ENCODE measurements around the gene DOK6.
A peak's percentile ranks its signal among the peaks of the same experiment; 100 is the strongest.
"Not testable (repeated sequence)": the region's sequence is repeated elsewhere in the genome, so short reads cannot be mapped to it uniquely, and the experiment has no call there.

DOK6 gene

GRCh38 chr18:69878213-69878933, 477.7 kb downstream of the DOK6 start:
- H3K27ac ChIP-seq (ENCODE audit: low read depth, low read length), result peak overlapping the region; percentile 73
- H3K36me3 ChIP-seq (ENCODE audit: control insufficient read depth, insufficient read depth, low read length), result no peaks in the 10 kb centered on the region
- H3K4me3 ChIP-seq (ENCODE audit: low read depth, low read length), result no peak overlapping the region
- H3K9me3 ChIP-seq (ENCODE audit: control insufficient read depth, insufficient read depth, low read length), result no peaks in the 10 kb centered on the region
- H3K27me3 ChIP-seq (ENCODE audit: control insufficient read depth, insufficient read depth, low read length), result no peaks in the 10 kb centered on the region
- H3K4me1 ChIP-seq (ENCODE audit: control insufficient read depth, insufficient read depth, low read length), result peaks cover 14% of the 10 kb centered on the region
- H3K9ac ChIP-seq (ENCODE audit: low read depth, low read length), result peak overlapping the region; percentile 23; the same call in 1 of the 2 replicates

- not testable (repeated sequence) for H3K36me3 ChIP-seq (ENCODE audit: control insufficient read depth, insufficient read depth, low read length); H3K4me3 ChIP-seq (ENCODE audit: low read depth, low read length); H3K9me3 ChIP-seq (ENCODE audit: control insufficient read depth, insufficient read depth, low read length); H3K27me3 ChIP-seq (ENCODE audit: control insufficient read depth, insufficient read depth, low read length); H3K9ac ChIP-seq (ENCODE audit: low read depth, low read length)
- H3K27ac ChIP-seq (ENCODE audit: low read depth, low read length), result peak overlapping the region; percentile 86
- H3K4me1 ChIP-seq (ENCODE audit: control insufficient read depth, insufficient read depth, low read length), result peaks cover 14% of the 10 kb centered on the region
These were observed 478.4 kb downstream of the DOK6 start for GRCh38 chr18:69879051-69879450.

DNA sequence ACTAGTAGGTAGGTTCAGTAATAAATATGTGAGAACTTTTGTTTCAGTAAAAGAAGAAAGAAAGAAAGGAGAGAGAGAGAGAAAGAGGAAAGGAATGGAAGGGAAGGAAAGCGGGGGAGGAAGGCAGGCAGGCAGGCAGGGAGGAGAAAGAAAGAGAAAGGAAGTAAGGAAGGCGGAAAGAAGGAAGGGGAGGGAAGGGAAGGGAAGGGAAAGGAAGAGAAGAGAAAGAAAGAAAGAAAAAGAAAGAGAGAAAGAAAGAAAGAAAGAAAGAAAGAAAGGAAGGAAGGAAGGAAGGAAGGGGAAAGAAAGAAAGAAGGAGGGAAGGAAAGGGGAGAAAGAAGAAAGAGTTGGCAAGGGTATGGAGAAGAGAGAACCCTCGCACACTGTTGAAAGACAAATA, 479.4 kb downstream of the DOK6 start:
- H3K9me3 ChIP-seq (ENCODE audit: control insufficient read depth, insufficient read depth, low read length), result no peaks in the 10 kb centered on the region
- H3K27me3 ChIP-seq (ENCODE audit: control insufficient read depth, insufficient read depth, low read length), result no peaks in the 10 kb centered on the region
- peaks cover 14% of the 10 kb centered on the region for H3K4me1 ChIP-seq (ENCODE audit: control insufficient read depth, insufficient read depth, low read length)
- H3K9ac ChIP-seq (ENCODE audit: low read depth, low read length), result no peak overlapping the region
- H3K36me3 ChIP-seq (ENCODE audit: control insufficient read depth, insufficient read depth, low read length), result no peaks in the 10 kb centered on the region
- peak overlapping the region; percentile 86 for H3K27ac ChIP-seq (ENCODE audit: low read depth, low read length)
- no peak overlapping the region for H3K4me3 ChIP-seq (ENCODE audit: low read depth, low read length)

GRCh38 chr18:69882965-69883668, 482.4 kb downstream of the DOK6 start:
- Histone ChIP-seq H3K4me3 (ENCODE audit: low read depth, low read length) (no peak overlapping the region), H3K9ac (ENCODE audit: low read depth, low read length) (no peak overlapping the region)

DNA sequence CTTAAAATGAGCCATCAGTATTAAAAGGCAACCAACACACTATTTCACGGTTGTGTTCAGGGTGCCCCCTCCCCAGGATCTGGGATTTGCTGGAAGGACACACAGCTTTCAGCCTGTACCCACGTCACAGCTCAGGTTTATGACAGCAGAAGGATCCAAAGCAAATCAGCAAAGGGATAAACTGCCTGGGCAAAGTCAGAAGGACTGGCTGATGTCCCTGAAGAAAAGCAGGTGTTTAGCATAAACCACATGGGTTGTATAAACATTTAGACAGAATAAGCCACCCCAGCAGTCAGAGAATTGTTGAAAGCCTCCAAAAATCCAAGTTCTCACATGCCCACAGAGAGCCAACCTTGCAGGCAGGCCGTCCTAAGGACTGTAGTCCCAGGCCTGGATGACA, 483.1 kb downstream of the DOK6 start:
- Histone ChIP-seq H3K9me3 (ENCODE audit: control insufficient read depth, insufficient read depth, low read length) (no peaks in the 10 kb centered on the region), H3K36me3 (ENCODE audit: control insufficient read depth, insufficient read depth, low read length) (no peaks in the 10 kb centered on the region), H3K4me1 (ENCODE audit: control insufficient read depth, insufficient read depth, low read length) (peaks cover 11% of the 10 kb centered on the region; the same call in 1 of the 2 replicates), H3K27ac (ENCODE audit: low read depth, low read length) (no peak overlapping the region), H3K9ac (ENCODE audit: low read depth, low read length) (no peak overlapping the region), H3K27me3 (ENCODE audit: control insufficient read depth, insufficient read depth, low read length) (no peaks in the 10 kb centered on the region), H3K4me3 (ENCODE audit: low read depth, low read length) (no peak overlapping the region)

More at GRCh38 chr18:69882965-69883668, 482.4 kb downstream of the DOK6 start:
- Histone ChIP-seq H3K27me3 (ENCODE audit: control insufficient read depth, insufficient read depth, low read length) (no peaks in the 10 kb centered on the region), H3K4me1 (ENCODE audit: control insufficient read depth, insufficient read depth, low read length) (peaks cover 17% of the 10 kb centered on the region), H3K27ac (ENCODE audit: low read depth, low read length) (no peak overlapping the region), H3K9me3 (ENCODE audit: control insufficient read depth, insufficient read depth, low read length) (no peaks in the 10 kb centered on the region), H3K36me3 (ENCODE audit: control insufficient read depth, insufficient read depth, low read length) (no peaks in the 10 kb centered on the region)

GRCh38 chr18:69885355-69885754, 484.7 kb downstream of the DOK6 start:
- Histone ChIP-seq H3K27ac (ENCODE audit: low read depth, low read length) (no peak overlapping the region), H3K9ac (ENCODE audit: low read depth, low read length) (no peak overlapping the region), H3K4me3 (ENCODE audit: low read depth, low read length) (no peak overlapping the region), H3K27me3 (ENCODE audit: control insufficient read depth, insufficient read depth, low read length) (no peaks in the 10 kb centered on the region), H3K9me3 (ENCODE audit: control insufficient read depth, insufficient read depth, low read length) (no peaks in the 10 kb centered on the region), H3K36me3 (ENCODE audit: control insufficient read depth, insufficient read depth, low read length) (no peaks in the 10 kb centered on the region), H3K4me1 (ENCODE audit: control insufficient read depth, insufficient read depth, low read length) (peaks cover 3% of the 10 kb centered on the region; the same call in 1 of the 2 replicates)

DNA sequence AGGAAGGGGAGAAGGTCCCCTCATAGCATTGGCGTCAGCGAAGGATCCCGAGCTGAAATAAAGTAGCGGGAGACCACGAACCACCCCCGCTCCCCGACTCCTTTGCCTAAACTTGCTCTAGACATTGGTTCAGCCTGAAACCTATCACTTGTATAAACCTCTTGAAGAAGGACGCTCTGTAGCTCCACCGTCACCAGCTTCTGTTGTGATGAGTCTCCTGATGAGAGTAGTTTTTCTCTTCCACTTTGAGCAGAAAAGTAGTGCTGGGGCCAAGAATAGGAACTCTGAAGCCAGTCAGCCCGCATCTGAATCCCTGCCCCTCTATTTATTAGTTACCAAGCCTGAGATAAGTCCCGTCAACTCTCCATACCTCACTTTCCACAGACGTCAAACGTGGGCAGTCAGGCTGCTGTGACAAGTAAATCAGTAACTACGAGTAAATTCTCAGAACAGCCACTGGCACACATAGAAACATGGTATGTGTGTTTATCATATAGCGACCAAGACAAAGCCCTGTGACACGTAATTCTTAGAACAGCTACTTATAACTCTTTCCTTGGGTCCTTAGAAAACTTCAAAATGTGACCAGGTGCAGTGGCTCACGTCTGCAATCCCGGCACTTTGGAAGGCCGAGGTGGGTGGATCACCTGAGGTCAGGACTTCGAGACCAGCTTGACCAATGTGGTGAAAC, 485.3 kb downstream of the DOK6 start:
- Histone ChIP-seq H3K4me3 (ENCODE audit: low read depth, low read length) (no peak overlapping the region), H3K9ac (ENCODE audit: low read depth, low read length) (no peak overlapping the region), H3K36me3 (ENCODE audit: control insufficient read depth, insufficient read depth, low read length) (no peaks in the 10 kb centered on the region), H3K9me3 (ENCODE audit: control insufficient read depth, insufficient read depth, low read length) (no peaks in the 10 kb centered on the region), H3K4me1 (ENCODE audit: control insufficient read depth, insufficient read depth, low read length) (peaks cover 3% of the 10 kb centered on the region; the same call in 1 of the 2 replicates), H3K27me3 (ENCODE audit: control insufficient read depth, insufficient read depth, low read length) (no peaks in the 10 kb centered on the region), H3K27ac (ENCODE audit: low read depth, low read length) (no peak overlapping the region)

- H3K27ac ChIP-seq (ENCODE audit: low read depth, low read length), result no peak overlapping the region
- no peaks in the 10 kb centered on the region for H3K9me3 ChIP-seq (ENCODE audit: control insufficient read depth, insufficient read depth, low read length)
- H3K36me3 ChIP-seq (ENCODE audit: control insufficient read depth, insufficient read depth, low read length), result no peaks in the 10 kb centered on the region
- H3K4me3 ChIP-seq (ENCODE audit: low read depth, low read length), result no peak overlapping the region
- no peak overlapping the region for H3K9ac ChIP-seq (ENCODE audit: low read depth, low read length)
- H3K27me3 ChIP-seq (ENCODE audit: control insufficient read depth, insufficient read depth, low read length), result no peaks in the 10 kb centered on the region
- H3K4me1 ChIP-seq (ENCODE audit: control insufficient read depth, insufficient read depth, low read length), result peaks cover 3% of the 10 kb centered on the region; the same call in 1 of the 2 replicates
These were observed 486.6 kb downstream of the DOK6 start for GRCh38 chr18:69887256-69887655.

DNA sequence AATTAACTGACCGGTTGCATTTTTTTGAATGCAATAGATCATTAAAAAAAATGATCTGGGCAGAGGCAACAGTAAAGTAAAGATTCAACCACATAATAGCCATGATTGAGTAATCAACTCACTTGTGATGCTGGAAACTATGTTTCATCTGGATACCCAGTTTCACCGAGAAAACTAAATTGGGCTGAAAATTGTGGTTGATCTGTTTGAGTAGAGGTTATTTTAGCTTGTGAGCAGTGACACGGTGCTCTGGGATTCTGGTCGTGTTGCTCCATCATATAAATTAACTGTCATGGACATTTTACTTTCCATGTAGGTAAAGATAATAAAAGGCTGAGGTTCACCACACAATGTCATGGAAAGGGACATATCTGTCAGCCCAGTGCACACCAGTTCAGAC, 488.3 kb downstream of the DOK6 start:
- no peaks in the 10 kb centered on the region for H3K36me3 ChIP-seq (ENCODE audit: control insufficient read depth, insufficient read depth, low read length)
- no peaks in the 10 kb centered on the region for H3K9me3 ChIP-seq (ENCODE audit: control insufficient read depth, insufficient read depth, low read length)
- no peak overlapping the region for H3K4me3 ChIP-seq (ENCODE audit: low read depth, low read length)
- no peak overlapping the region for H3K9ac ChIP-seq (ENCODE audit: low read depth, low read length)
- no peak overlapping the region for H3K27ac ChIP-seq (ENCODE audit: low read depth, low read length)
- H3K4me1 ChIP-seq (ENCODE audit: control insufficient read depth, insufficient read depth, low read length), result peaks cover 3% of the 10 kb centered on the region; the same call in 1 of the 2 replicates
- no peaks in the 10 kb centered on the region for H3K27me3 ChIP-seq (ENCODE audit: control insufficient read depth, insufficient read depth, low read length)

DNA sequence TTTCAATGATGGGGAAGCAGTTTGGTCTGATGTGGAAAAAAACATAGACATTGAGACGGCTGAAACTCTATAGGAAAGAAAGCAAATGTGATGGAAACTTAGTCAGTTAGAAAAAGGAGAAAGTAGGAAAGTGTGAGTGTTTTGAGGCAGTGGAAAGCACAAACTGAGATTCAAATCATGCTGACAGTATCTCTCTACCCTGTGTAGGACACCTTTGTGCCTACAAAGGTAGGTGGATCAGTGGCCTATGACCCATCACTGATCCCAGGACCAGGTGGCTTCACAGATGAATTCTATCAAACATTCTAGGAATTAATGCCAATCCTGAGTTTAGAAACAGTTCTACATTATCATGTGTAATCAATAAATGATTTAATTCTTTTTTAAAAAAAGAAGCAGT, 489.9 kb downstream of the DOK6 start:
- Histone ChIP-seq H3K27ac (ENCODE audit: low read depth, low read length) (no peak overlapping the region), H3K27me3 (ENCODE audit: control insufficient read depth, insufficient read depth, low read length) (no peaks in the 10 kb centered on the region), H3K9me3 (ENCODE audit: control insufficient read depth, insufficient read depth, low read length) (no peaks in the 10 kb centered on the region), H3K4me3 (ENCODE audit: low read depth, low read length) (no peak overlapping the region), H3K36me3 (ENCODE audit: control insufficient read depth, insufficient read depth, low read length) (no peaks in the 10 kb centered on the region), H3K4me1 (ENCODE audit: control insufficient read depth, insufficient read depth, low read length) (peaks cover 3% of the 10 kb centered on the region; the same call in 1 of the 2 replicates), H3K9ac (ENCODE audit: low read depth, low read length) (no peak overlapping the region)

DNA sequence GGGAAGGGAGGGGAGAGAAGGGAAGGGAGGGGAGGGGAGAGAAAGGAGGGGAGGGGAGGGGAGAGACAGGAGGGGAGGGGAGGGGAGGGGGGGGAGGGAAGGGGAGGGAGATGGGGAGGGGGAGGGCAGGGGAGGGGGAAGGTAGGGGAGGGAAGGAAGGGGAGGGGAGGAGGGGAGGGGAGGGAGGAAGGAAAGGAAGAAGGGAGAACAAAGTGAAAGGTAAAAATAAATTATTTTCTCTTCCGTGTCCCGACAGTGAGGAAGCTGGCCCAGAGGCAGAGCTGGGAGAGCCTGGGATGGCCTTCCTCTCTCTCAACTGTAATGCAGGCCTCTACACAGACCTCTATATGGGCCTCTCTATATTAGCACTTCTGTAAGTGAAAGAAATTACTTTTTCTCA, 493.8 kb downstream of the DOK6 start:
- H3K36me3 ChIP-seq (ENCODE audit: control insufficient read depth, insufficient read depth, low read length), result no peaks in the 10 kb centered on the region
- no peaks in the 10 kb centered on the region for H3K9me3 ChIP-seq (ENCODE audit: control insufficient read depth, insufficient read depth, low read length)
- no peak overlapping the region for H3K27ac ChIP-seq (ENCODE audit: low read depth, low read length)
- no peaks in the 10 kb centered on the region for H3K4me1 ChIP-seq (ENCODE audit: control insufficient read depth, insufficient read depth, low read length)
- H3K9ac ChIP-seq (ENCODE audit: low read depth, low read length), result no peak overlapping the region
- no peak overlapping the region for H3K4me3 ChIP-seq (ENCODE audit: low read depth, low read length)
- H3K27me3 ChIP-seq (ENCODE audit: control insufficient read depth, insufficient read depth, low read length), result no peaks in the 10 kb centered on the region
